ENCODE measurements around the gene MTO1.
"Not testable (repeated sequence)": the region's sequence is repeated elsewhere in the genome, so short reads cannot be mapped to it uniquely, and the experiment has no call there.

Gene MTO1

GRCh38 chr6:73532293-73532692 lies 70.8 kb downstream of the MTO1 start:
- no peak for DNase-seq (ENCODE audit: extremely low read depth, insufficient read length)
- Histone ChIP-seq H3K4me3 (replicated peaks; ENCODE audit: low read depth, low read length) (no peak overlapping the region), H3K36me3 (ENCODE audit: control insufficient read depth, insufficient read depth, low read length) (no peaks in the 10 kb centered on the region), H3K27me3 (replicated peaks; ENCODE audit: control insufficient read depth, insufficient read depth, low read length) (no peaks in the 10 kb centered on the region)
- no peak for TF ChIP-seq CTCF (IDR thresholded peaks at IDR 0.05; ENCODE audit: insufficient read depth, low read length, poor library complexity, severe bottlenecking)

DNA sequence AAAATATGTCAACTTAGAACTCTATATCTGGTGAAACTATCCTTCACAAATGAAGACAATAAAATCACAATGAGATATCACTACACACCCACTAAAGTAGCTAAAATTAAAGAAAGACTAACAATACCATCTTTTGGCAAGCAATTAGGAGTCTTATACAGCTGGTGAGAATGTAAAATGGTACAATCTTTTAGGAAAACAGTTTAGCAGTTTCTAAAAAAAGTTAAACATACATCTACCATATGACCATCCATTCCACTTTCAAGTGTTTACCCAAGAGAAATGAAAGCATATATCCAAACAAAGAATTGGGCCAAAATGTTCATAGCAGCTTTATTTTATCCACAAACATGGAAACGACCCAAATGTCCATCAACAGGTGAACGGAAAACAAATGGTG lies 73.1 kb downstream of the MTO1 start:
- no peak for DNase-seq (ENCODE audit: extremely low read depth, insufficient read length)
- no peaks in the 10 kb centered on the region for H3K27me3 ChIP-seq (replicated peaks; ENCODE audit: control insufficient read depth, insufficient read depth, low read length)
- no peak for TF ChIP-seq CTCF (IDR thresholded peaks at IDR 0.05; ENCODE audit: insufficient read depth, low read length, poor library complexity, severe bottlenecking)
- H3K4me3 ChIP-seq (replicated peaks; ENCODE audit: low read depth, low read length), result no peak overlapping the region
- no peaks in the 10 kb centered on the region for H3K36me3 ChIP-seq (ENCODE audit: control insufficient read depth, insufficient read depth, low read length)

- H3K4me3 ChIP-seq (replicated peaks; ENCODE audit: low read depth, low read length), result no peak overlapping the region
- TF ChIP-seq CTCF (IDR thresholded peaks at IDR 0.05; ENCODE audit: insufficient read depth, low read length, poor library complexity, severe bottlenecking), result no peak
- H3K27me3 ChIP-seq (replicated peaks; ENCODE audit: control insufficient read depth, insufficient read depth, low read length), result no peaks in the 10 kb centered on the region
- no peak for DNase-seq (ENCODE audit: extremely low read depth, insufficient read length)
- no peaks in the 10 kb centered on the region for H3K36me3 ChIP-seq (ENCODE audit: control insufficient read depth, insufficient read depth, low read length)
Measured at GRCh38 chr6:73537677-73538076, 76.1 kb downstream of the MTO1 start.

DNA sequence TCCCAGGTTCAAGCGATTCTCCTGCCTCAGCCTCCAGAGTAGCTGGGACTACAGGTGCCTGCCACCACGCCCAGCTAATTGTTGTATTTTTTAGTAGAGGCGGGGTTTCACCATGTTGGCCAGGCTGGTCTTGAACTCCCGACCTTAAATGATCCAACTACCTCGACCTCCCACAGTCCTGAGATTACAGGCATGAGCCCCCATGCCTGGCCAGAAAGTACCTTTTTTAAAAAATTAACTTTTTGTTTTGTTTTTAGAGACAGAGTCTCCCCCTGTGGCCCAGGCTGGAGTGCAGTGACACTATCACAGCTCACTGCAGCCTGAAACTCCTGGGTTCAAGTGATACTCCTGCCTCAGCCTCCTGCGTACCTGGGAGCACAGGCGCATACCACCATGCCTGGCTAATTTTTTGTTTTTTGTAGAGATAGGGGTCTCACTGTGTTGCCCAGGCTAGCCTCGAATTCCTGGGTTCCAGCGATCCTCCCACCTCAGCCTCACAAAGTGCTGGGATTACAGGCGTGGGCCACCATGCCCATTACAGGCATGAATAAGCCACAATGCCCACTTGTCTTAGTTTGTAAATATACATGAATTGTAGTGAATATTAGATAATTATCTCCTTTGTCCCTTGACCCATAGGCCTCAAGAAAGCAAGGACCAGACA lies 76.7 kb downstream of the MTO1 start:
- TF ChIP-seq CTCF (IDR thresholded peaks at IDR 0.05; ENCODE audit: insufficient read depth, low read length, poor library complexity, severe bottlenecking), result no peak
- DNase-seq (ENCODE audit: extremely low read depth, insufficient read length), result no peak

DNA sequence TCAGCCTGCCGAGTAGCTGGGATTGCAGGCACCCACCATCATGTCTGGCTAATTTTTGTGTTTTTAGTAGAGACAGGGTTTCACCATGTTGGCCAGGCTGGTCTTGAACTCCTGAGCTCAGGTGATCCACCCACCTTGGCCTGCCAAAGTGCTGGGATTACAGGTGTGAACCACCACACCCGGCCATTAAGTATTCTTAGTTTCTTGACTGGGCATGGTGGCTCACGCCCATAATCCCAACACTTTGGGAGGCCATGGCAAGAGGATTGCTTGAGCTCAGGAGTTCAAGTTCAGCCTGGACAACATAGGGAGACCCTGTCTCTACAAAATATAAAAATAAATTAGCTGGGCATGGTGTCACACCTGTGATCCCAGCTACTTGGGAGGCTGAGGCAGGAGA lies 80.9 kb downstream of the MTO1 start:
- not testable (repeated sequence) for H3K4me3 ChIP-seq (replicated peaks; ENCODE audit: low read depth, low read length); H3K36me3 ChIP-seq (ENCODE audit: control insufficient read depth, insufficient read depth, low read length); H3K27me3 ChIP-seq (replicated peaks; ENCODE audit: control insufficient read depth, insufficient read depth, low read length); DNase-seq (ENCODE audit: extremely low read depth, insufficient read length)

More for the DNA sequence above, 76.7 kb downstream of the MTO1 start:
- no peak overlapping the region for H3K4me3 ChIP-seq (replicated peaks; ENCODE audit: low read depth, low read length)
- no peaks in the 10 kb centered on the region for H3K36me3 ChIP-seq (ENCODE audit: control insufficient read depth, insufficient read depth, low read length)
- H3K27me3 ChIP-seq (replicated peaks; ENCODE audit: control insufficient read depth, insufficient read depth, low read length), result no peaks in the 10 kb centered on the region

DNA sequence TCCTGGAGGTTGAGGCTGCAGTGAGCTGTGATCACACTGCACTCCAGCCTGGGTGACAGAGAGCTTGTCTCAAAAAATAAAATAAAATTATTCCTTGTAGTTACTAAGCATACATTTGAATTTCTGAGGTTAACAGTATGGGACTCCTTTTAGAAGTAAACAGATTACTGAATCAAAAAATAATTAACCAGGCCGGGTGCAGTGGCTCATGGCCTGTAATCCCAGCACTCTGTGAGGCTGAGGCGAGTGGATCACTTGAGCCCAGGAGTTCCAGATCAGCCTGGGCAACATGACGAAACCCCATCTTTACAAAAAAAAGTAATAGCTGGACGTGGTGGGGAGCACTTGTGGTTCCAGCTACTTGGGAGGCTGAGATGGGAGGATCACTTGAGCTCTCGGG lies 81.4 kb downstream of the MTO1 start:
- DNase-seq (ENCODE audit: extremely low read depth, insufficient read length), result no peak
- H3K4me3 ChIP-seq (replicated peaks; ENCODE audit: low read depth, low read length), result no peak overlapping the region
- no peaks in the 10 kb centered on the region for H3K36me3 ChIP-seq (ENCODE audit: control insufficient read depth, insufficient read depth, low read length)
- TF ChIP-seq CTCF (IDR thresholded peaks at IDR 0.05; ENCODE audit: insufficient read depth, low read length, poor library complexity, severe bottlenecking), result no peak
- no peaks in the 10 kb centered on the region for H3K27me3 ChIP-seq (replicated peaks; ENCODE audit: control insufficient read depth, insufficient read depth, low read length)

Measured in GM06990 (cell line).